GM19023 (cell line): ENCODE data around the gene COL4A1.
"Not testable (repeated sequence)": the region's sequence is repeated elsewhere in the genome, so short reads cannot be mapped to it uniquely, and the experiment has no call there.

ENCODE experiments used
- ATAC-seq: cut with Tn5 transposase; IDR thresholded peaks from one replicate; pipeline ENCODE4 v1.9.1; 2021; ENCODE audit warnings: mild to moderate bottlenecking, moderate library complexity; ENCODE audit not compliant: unreplicated experiment

COL4A1 gene

GRCh38 chr13:110326263-110326904 is 19.4 kb upstream of the COL4A1 start:
- no peak for ATAC-seq

DNA sequence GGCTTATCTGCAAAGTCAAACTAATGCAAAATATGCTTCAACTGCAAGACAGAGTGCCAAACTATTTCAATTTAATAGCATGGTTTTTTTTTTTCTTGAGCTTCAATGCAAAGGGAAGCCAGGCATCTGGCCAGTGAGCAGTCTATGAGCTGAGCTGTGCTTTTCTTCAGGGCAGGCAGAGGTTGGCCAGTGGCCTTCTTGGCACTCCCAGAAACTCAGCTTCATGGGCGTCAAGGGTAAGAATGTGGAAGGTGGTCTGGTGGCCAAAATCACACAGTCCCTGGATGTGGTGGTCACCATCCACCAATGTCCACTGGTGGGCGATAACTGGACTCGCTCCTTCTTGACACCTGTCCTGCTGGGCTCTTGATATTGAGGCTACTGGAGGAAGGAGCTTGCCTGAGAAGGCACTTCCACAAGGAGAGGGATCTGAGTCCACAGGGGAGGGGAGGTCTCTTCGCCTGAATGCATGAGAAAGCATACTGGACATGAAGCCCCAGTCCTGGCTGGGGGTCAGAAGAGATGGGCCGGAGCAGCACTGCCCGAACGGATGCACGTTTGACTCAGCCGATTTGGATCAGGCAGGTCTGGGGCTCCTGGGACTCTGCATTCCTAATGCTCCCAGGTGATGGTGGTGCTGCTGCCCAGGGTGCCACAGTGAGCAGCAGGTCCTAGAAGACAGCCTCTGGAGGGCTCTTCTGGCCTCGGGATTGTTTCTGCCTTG is 17.2 kb upstream of the COL4A1 start:
- no peak for ATAC-seq

DNA sequence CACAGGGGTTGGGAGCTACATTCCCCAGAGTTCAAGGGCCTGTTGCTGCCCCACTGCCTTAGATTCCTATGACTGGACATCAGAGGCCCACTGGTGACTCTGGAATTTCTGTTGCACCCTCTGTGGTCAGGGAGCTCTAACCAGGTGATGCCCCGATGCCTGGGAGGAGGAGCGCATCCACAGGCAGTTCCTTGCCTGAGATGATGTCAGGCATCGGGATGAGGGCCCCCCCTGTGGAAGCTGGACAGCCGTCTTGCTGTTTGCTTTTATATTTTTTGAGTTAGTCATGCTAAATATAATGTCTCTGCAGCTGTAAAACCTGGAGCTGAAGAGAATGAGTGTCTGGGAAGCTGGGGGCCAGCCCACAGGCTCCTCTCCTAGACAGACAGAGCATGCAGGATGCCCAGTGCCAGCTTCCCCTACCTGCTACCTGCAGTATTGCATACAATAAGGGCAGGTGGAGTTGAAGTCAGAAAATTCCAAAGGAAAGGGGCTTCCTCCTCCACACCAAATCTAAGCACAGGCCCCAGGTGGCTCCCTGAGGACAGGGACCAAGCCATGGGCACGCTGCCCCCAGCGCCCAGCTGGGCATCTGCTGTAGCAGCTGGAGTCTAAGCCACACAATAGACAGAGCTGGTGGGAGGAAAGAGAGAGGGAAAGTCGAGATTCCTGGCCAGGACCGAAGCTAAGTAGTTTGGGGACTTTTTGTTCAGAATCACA is 16.4 kb upstream of the COL4A1 start:
- ATAC-seq: no peak

GRCh38 chr13:110322828-110323171 is 15.8 kb upstream of the COL4A1 start:
- no peak for ATAC-seq

GRCh38 chr13:110322126-110322827 is 15.3 kb upstream of the COL4A1 start:
- ATAC-seq: no peak

DNA sequence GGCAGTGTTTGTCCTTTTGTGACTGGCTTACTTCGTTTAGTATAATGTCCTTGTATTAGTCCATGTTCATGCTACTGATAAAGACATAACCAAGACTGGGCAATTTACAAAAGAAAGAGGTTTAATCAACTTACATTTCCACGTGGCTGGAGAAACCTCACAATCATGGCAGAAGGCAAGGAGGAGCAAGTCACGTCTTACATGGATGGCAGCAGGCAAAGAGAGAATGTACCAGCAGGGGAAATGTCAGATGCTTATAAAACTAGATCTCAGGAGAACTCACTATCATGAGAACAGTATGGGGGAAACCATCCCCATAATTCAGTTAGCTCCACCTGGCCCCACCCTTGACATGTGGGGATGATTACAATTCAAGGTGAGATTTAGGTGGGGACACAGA is 14.6 kb upstream of the COL4A1 start:
- ATAC-seq: not testable (repeated sequence)

DNA sequence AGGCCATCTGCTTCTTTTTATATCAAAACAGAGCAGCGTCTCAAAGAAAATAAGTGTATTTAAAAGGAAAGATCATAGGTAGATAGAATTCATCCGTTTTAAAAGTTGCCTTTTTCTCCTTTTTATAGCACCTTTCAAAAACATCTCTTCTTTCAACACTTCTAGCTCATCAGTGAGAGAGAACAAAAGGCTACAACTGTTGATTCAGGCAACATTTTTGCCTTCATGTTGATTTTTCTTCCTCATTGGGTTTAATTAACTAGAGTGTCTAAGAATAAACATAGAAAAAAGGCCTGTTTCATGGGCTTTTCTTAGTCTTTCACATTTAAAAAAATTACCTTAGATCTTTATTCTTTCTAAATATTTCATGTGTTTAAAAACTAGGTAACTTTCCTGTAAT is 13.7 kb upstream of the COL4A1 start:
- no peak for ATAC-seq

DNA sequence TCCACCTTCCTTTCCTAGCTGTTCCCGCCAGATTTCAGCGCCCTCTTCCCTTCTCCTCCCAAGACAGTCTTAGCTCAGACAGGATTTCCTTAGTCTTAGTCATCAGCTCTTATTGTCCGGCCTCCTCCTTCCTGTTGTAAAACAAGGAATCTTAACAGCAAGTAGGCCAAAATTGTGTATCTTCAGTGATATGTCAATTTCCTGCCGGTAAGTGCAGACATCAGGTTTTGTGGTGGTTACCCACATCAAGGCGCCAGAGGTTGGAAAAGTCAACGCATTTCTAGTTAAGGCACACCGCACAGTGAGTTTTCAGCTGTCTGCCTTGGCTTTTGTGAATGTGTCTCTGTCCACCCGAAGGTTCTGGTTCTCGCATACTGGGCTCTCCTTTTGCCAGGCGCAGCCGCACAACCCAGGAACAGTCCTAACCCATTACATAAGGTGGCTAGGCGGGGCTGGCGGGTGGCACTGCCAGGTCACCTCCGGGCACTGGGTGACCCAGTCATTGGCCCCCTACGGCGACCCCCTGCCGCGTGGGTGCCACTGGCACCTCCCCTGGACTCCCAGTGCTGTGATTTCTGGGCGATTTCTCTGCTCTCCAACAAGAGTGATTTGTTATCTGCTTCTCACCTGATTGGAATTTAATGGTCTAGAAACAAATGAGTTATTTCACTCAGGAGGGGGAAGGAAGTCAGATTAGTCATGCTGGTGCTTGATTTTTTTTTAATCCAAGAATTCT is 13.0 kb upstream of the COL4A1 start:
- no peak for ATAC-seq

DNA sequence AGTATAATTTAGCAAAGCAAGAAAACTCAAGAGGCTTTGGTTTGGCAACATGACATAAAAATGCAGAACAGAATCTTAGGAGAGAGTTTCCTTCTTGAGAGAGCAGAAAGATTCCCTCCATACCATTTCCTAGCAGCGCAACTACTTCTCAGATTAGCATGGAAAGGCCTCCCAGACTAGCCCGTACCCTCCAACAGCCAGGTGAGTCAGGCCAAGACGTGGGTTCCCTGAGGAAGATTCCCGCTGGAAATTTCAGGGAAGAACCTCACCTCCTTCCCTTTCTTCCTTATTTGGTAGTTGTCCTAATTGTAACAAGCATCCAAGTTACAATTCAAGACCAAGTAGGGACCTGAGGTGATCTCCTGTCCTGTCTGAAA is 12.4 kb upstream of the COL4A1 start:
- ATAC-seq: no peak

GRCh38 chr13:110318920-110319319 is 12.0 kb upstream of the COL4A1 start:
- no peak for ATAC-seq

DNA sequence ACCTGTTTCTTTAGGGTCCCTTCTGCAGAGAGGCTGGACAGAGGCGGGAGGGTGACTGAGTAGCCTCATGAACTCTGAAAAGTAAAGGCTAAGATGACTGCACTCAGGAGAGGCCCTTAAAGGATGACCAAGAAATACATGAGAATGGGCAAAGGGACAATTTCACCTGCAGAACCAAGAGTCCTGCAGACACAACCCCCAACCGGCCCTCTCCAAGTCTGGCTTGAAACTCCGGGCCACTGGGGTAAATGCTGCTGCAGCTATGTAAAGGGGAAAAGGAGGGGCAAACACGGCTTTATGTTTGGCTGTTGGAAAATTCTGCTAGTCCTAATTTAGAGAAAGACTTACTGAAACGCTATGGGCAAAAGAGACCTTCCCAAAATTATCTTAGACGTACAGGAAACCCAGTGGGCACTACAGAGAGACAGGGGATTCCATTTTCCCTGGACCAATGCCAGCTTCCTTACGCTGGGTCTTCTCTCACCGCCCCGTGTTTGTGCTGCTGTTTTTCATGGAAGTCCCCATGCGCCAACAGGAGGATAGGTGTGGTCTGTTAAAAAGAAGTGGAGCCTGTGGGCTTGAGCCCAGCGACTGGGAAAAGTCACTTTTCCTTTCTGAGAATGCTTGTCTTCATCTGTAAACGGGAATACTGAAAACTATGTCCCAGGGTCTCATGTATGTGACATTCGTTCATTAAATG is 10.7 kb upstream of the COL4A1 start:
- ATAC-seq: no peak

DNA sequence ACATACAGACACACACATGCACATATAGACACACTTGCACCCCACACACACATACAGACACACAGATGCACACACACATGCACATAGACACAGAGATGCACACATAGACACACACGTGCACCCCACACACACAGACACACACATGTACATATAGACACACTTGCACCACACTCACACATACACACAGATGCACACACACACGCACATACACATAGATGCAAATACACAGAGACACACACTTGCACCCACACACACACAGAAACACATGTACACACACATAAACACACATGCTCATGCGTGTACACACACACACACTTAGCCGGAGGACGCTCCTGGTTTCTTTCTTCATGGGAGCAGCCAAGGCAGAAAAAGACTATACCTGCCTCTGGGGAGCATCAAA is 10.1 kb upstream of the COL4A1 start:
- no peak for ATAC-seq

DNA sequence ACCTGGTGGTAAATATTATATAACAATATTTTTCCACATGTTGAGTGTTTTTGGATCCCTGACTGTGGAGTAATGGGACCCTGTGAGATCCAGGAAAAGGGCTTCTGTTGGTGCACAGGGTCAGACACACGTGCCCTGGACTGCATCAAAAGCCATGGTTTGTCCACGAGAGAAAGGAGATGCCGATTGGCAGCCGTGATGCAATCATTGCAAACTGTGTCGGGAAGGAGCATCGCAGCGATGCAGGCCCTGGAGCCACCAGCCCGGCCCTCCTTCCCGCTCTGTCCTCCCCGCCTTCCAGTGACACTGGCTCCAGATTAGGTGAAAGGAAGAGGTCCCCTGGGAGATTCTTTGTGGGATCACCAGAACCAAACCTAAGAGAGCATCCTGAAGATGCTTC is 9.2 kb upstream of the COL4A1 start:
- no peak for ATAC-seq

DNA sequence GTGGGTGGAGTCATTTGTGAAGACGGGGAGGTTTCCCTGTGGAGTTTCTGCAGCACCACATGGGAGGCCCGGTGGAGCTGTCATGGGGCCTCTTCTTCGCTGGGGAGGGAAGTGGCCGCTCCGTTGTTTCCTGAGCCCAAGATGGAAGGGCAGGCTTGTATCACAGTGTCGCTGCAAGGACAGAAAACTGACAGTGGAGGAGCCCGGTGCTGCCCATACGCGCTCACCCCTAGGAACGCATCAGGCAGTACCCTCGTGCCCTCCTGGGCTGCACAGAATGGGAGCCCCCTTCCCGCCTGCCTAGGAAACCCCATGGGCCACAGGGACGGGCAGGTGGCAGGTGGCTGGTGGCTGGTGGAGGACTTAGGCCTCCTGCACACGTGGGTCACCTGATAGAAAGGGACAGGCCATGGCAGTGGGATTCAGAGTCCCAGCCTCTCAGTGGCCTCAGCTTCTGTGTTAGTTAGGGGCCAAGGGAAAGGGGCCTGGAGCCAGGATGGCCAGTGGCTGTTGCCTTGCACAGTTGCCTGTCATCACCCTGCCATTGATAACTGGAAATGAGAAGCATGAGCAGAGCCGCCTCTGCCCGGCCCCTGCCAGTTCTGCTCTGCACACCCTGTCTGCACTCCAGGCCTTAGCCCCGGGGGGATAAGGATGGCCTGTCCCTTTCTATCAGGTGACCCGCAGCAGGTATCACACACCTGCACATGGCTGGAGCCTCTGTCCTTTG is 7.7 kb upstream of the COL4A1 start:
- no peak for ATAC-seq

DNA sequence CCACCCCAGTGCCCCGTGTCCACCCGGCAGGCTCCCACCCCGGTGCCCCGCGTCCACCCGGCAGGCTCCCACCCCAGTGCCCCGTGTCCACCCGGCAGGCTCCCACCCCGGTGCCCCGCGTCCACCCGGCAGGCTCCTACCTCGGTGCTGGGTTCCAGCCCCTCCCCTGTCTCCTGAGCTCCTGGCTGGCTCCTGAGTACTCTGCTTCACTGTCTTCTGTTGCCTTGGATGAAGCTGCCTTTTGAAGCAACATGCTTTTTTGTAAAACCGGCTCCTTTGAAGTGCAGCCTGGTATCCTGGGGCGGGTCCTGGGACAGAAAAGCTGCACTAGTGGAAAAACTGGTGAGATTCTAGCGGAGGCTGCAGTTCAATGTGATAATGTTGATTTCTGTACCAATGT is 6.8 kb upstream of the COL4A1 start:
- not testable (repeated sequence) for ATAC-seq

DNA sequence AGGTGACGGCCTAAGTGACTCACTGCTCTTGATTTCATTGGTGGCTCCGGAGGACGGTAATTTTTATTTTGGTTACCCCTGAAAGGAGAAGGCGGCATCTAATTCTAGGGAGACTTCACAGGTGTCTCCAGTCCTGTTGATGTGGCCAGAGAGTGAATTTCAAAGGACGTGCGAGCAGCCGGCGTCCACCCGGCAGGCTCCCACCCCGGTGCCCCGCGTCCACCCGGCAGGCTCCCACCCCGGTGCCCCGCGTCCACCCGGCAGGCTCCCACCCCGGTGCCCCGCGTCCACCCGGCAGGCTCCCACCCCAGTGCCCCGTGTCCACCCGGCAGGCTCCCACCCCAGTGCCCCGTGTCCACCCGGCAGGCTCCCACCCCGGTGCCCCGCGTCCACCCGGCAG is 6.3 kb upstream of the COL4A1 start:
- ATAC-seq: not testable (repeated sequence)

DNA sequence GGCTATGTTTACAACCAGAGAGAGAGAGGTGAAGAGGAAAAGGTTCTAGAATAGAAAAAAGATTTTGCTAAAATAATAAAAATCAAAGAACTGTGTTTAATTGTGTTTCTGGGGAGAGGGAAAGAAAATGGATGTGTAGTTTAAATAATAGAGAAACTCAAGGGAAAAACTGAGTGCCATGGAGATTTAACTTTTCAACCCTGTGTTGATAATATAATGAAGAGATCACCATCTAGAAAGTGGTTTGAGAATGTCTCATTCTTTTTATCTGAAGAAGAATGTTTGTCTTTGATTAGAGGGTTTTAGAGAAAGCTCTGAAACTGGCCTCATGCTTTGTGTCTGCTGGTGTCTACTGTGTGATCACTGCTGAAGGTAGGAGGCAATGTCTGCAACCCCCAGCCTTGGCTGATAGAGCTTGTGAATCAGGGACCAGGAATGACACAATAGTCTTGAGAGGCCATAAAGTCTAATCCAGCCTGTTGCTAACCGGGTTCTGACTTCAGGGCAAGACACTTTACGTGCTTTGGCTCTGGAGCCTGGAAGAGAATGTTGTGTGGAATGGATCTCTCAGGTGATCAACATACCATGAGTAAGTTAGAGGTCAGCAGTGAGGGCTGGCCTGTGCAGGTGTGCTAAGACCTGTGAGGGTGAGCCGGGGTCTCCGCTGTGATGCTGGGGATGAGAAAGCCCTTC is 5.5 kb upstream of the COL4A1 start:
- no peak for ATAC-seq

DNA sequence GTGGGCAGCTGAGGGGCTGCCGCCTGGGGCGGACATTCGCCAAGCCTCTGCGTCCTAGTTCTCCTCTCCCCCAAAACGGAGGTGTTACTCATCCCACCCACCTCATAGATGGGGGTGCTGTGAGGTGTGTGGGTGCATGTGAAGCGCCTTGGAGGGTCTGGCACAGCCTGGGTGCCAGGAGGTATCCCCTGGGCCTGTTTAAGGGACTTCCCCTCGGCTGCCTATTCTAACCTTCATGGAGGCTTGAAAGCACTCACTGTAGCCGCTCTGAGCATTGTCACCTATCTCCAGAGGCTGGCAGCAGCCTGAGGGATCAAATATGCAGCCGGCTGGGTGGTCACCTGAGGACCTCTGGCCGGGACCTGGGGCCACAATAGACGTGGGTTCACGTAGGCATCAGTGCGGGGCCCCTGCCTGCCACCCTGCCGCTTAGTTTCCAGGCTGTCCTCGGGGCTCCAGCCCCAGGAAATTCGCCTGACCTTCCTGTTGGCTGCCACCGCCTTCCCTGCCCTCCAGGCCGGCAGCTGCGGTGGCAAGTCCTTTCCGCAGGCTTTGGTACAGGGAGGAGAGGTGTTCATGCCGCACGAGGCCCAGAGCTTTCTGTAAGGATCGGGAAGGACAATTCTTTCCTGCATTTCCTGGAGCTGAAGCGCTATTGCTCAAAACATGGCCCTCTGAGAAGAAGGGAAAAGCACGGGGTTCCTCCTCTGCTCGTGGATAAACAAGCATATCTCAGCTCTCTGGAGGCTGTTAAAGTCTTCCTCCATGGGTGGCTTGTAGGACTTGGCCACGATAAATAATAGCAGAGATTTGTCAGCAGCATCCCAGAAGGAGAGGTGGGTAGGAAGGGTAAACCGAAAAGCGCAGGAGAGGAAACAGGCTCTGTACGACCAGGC is 4.7 kb upstream of the COL4A1 start:
- ATAC-seq: no peak
